ENCODE data around the gene SLC35E1. TPM values are rescaled to one million over a fixed set of nuclear protein-coding genes. Genes with fewer than 3 reads are reported as not detected.

The SLC35E1 gene
- polyA plus RNA-seq, 3 donors: 17.1 to 26.3 (median 19.9) TPM

DNA sequence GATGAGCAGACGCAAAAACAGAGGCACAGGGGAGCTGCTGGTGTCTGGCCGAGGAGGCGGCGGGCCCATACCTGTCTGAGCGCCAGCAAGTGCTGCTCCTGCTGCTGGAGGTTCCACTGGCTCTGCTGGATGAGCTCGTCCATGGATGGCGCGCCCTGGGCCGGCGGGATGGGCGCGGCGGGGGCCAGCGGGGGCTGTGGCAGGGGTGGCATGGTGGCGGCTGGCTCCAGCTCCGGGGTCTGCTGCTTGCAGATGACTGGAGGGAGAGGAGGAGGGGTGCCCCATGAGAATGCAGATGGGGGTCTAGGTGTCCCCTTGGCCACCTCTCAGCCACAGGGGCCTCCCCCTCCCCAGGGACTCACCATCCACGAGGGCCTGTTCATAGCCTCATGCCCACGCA, 36.8 kb downstream of the SLC35E1 start:
- H3K27ac ChIP-seq (ENCODE audit: low read depth, low read length): no peak overlapping the region
- 94 to 97% (median 96%) methylated on average over 11 to 18 of the region's 18 CpGs for WGBS, 3 donors

DNA sequence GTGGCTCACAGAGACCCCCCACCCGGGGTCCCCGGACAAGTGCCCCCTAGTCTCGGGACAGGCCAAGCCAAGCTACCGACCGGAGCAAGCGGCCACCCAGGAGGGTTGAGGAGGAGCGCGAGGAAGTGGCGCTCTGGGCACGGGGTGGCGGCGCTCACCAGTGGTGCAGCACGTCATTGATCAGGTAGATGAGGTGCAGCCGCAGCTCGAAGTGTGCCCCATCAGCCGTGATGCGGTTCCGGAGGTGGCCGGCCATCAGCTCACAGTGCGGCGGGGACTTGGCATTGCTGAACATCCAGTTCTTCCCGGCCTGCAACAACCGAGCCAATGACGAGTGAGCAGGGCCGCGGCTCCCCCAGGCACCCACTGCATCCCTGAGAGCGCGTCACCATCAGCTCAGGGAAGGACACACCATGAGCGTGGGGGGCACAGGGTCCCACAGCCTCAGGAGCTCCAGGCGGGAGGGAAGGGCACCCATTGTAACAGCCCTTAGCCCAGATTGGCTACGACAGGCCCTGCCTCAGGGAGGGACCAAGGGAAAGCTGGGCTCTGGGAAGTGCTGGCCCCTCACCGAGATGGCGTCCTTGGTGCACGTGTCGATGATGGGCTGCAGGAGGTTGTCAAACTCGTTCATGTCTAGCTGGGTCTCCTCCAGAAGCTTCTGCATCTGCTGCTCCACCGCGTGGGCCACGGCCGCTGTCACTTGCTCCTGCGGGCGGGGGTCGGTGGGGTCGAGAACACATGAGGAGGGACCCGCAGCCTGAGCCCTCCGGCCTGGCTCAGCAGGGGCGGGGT, 39.6 kb downstream of the SLC35E1 start:
- WGBS, 3 donors: 91 to 94% (median 94%) methylated on average over 47 of the region's 47 CpGs
- no peak overlapping the region for H3K27ac ChIP-seq (ENCODE audit: low read depth, low read length)

DNA sequence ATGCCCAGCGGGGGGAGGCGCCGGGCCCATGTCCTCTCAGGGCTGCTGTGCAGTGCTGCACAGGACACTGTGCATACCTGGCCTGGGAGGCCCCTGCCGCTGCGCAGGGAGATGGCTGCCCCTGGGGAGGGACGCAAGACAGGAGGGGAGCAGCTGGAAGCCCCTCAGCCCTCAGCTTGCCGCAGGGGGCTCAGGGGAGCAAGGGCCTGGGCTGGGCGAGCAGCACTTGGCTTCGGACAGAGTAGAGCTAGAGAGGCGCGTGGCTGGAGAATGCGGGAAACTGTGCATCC, 40.9 kb downstream of the SLC35E1 start:
- H3K27ac ChIP-seq (ENCODE audit: low read depth, low read length): no peak overlapping the region
- 96 to 97% (median 96%) methylated on average over 12 of the region's 12 CpGs for WGBS, 3 donors

DNA sequence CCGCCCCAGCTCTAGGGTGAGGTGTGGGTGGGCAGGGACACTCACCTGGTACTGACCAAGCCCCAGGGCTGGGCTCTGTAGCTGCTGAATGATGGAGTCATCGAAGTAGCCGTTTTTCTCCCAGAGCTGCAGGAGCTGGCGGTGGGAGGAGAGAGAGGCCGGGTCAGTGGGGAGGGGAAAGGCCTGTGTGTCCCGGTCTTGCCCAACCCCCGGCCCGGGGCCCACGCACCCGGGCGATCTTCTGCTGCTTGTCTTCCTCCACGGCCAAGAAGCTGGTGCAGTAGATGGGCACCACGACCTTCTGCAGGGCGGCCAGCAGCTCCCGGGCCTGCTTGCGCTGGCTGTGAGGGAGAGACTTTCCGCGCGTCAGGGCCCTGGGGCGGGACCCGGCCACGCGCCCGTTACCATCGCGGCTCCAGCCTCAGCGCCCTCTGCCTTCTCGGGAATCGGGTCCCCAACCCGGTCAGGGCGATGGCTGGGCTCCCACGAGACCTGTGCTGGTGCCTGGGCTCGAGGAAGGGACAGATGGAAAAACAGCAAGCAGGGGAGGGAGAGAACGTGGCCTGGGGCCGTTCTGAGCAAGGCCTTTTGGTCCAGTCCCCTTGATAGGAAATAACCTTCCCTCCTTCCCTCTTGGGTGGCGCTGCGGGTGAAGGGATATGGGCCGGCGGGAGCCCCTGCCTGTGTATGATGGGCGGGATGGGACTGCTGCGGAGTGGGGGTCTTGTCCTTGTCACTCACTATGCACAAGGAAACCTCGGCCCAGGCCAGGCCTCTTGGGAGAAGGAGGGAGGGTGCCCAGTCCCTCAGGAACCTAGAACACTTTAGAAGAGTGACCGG, 41.5 kb downstream of the SLC35E1 start:
- no peak overlapping the region for H3K27ac ChIP-seq (ENCODE audit: low read depth, low read length)
- WGBS, 3 donors: 91 to 95% (median 92%) methylated on average over 37 to 43 of the region's 43 CpGs

DNA sequence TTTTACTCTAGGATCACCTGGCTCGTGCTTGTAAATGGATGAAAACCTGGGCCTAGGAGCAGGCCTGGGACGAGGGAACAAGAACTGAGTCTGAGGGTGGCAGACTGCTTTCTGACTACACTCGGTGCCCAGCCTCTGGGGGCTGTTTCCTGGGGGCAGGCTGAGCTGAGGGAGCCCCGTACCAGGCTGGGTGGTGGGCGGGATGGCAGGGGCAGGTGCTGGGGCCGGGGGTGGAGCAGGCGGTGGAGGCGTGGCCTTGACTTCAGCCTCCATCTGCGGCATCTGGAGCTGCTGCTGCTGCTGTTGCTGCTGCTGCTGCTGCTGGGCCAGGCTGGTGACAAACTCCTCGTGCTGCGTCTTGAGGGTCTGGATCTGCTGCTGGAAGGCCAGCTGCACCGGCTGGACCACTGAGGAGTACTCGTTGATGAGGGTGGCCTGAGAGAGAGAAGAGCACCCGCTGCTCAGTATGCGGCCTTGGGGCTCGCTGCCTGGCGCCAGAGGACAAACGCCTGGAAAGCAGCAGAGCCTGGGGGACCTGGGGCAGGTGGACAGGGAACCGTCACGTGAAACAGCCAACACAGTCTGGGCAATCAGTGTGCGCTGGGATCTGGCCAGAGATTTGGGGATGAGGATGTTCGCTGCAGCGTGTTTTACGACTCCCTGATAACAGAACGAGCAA, 42.6 kb downstream of the SLC35E1 start:
- no peak overlapping the region for H3K27ac ChIP-seq (ENCODE audit: low read depth, low read length)
- 91 to 95% (median 92%) methylated on average over 23 to 25 of the region's 25 CpGs for WGBS, 3 donors

DNA sequence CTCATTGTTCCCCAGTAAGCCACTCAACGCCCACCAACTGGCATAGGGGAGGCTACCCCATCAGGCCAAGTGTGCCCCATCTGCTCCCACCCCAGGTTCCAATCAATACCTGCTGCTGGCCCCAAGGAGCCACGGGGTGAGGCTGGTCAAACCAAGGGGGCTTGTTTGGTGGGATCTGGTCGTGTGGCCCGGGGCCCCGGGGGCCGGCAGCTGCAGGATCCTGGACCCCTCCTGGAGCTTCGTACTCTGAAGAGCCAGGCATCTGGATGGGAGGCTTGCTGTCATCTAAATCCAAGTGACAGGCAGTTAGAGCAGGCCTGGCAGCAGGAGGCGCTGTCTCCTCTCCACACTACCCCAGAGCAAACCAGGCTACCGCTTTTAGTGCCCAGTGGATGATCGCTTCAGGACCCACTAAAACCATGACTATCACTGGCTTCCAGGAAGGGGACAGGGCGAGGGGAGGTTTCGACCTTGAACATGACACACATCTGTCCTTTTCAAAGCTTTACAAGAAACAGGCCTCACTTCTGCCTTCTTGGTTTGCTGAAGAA, 44.2 kb downstream of the SLC35E1 start:
- WGBS, 3 donors: 80 to 96% (median 89%) methylated on average over 12 of the region's 12 CpGs
- no peak overlapping the region for H3K27ac ChIP-seq (ENCODE audit: low read depth, low read length)

DNA sequence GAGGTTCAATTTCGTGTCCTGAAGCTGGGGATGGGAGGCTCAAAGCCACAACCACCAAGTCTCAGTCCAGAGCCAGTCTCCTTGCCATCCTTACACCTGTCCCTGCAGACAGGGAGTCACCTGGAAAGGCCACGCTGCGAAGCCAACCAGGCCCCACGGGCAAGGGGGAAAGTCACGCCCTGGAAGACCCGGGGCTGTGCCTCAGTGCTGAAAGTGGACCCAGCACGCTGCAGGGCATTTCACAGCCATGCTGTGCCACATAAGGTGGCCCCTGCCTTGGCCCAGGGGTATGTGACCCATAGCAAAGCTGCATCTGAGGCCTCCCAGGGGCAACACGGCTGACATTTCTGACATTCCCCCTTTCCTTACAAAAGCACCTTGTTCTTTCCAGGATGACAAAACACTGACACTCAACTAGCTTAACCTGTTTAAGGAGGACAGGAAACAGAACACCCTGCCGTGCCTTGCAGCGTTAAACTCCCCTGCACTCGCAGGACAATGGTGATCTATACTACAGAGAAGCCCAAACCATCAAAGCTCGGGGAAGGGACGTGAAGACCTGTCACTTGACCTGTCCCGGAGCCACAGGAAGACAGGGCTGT, 44.8 kb downstream of the SLC35E1 start:
- WGBS, 3 donors: 76 to 85% (median 83%) methylated on average over 14 of the region's 14 CpGs
- H3K27ac ChIP-seq (ENCODE audit: low read depth, low read length): no peak overlapping the region

DNA sequence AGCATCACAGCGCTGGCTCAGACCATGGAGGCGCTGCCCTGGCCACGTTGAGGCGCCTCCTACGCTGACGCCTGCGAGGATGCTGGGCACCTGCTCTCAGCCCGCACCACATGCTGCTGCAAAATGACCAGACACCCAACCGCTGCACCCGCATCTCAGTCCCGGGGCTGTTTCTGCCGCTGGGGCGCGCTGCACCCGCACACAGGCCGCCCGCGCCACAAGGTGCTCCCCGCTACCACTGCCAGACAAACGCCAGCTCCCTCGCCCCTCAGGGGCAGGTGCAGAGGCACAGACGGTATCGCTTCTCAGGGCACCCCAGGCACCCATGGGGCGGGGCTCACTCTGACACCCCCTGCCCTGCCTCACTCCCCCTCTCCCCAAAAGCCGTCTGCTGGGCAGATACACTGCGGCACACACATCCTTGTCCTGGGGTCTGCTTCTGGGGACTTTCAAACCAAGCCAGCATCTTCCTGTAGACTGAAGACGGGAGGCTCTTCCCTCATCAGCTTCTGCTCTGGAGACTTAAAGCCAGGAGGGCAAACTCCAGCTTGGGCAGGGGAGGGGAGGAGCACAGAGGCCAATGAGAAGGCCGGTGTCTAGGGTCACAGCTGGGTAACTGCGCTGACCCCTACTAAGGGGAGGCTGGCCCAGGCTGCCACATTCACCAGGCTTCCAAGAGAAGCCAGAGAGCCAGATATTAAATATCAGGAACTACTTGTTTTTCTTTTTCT, 46.3 kb downstream of the SLC35E1 start:
- H3K27ac ChIP-seq (ENCODE audit: low read depth, low read length): no peak overlapping the region
- WGBS, 3 donors: 96 to 99% (median 97%) methylated on average over 29 of the region's 29 CpGs

DNA sequence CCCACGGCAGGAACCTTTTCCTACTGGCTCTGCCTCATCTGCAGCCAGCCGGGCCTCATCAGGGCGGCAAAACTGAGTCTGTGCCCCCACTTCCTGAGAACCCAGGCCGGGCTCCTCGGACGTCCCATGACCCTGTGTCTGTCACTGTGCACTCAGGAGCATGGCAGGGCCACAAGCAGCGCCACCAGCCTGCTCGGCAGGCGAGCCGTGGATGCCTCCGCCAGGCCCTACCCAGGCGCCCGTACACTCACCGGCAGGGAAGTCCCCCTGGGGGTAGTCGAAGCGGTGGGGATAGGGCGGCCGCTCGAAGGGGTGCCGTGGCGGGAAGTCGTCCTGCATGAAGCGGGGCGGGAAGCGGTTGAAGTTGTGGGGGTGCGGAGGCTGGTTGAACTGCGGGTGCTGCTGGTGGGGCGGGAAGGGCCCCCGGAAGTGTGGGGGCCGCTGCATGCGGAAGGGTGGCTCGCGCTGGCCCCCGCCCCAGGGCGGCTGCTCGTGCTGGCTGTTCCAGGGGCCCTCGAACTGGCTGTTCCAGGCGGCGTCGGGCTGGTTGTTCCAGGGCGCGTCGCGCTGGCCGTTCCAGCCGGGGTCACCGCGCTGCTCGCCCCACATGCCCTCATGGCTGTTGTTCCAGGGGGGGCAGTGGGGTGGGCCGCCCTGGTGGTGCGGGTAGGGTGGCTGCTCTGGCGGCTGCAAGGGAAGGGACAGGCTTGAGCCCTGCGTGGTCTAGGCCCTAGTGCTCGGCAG, 47.1 kb downstream of the SLC35E1 start:
- WGBS, 3 donors: 96 to 97% (median 96%) methylated on average over 47 to 54 of the region's 54 CpGs
- H3K27ac ChIP-seq (ENCODE audit: low read depth, low read length): no peak overlapping the region

DNA sequence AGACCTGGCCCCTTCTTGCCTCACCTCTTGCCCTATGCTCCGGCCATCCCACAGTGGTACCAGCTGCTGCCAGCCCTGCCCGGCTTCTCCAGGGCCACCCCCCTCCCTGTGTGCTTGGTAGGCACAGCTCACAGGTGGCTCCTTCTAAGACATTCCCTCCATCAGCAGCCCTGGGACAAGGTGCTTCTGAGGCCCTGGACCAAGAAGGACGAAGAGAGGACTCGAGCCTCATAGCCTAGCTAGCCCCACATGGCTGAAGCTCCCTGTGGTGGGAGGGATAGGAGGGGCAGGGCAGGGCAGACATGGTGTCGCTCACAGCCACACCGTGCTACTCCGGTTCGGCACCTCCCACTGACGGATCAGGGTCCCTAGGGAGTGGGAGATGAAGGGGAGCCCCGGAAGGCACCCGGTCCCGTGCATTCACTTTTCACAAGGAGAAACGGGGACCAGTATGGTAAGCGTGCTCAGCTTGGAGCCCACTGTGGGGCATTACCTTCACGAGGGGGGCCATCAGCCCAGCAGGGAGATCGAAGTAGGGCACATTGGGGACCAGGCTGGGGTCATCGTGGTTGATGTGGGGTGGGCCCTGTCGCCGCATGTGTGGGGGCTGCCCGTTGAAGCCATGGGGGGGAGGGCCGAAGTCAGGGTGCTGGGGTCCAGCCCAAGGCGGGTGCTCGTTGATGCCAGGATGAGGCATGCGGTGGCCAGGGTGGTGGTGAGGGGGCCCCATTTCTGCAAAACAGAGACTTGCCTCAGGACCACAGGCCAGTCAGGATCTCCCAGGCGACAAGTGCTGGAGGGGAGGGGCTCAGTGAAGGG, 49.4 kb downstream of the SLC35E1 start:
- 88 to 95% (median 93%) methylated on average over 25 of the region's 25 CpGs for WGBS, 3 donors
- no peak overlapping the region for H3K27ac ChIP-seq (ENCODE audit: low read depth, low read length)

DNA sequence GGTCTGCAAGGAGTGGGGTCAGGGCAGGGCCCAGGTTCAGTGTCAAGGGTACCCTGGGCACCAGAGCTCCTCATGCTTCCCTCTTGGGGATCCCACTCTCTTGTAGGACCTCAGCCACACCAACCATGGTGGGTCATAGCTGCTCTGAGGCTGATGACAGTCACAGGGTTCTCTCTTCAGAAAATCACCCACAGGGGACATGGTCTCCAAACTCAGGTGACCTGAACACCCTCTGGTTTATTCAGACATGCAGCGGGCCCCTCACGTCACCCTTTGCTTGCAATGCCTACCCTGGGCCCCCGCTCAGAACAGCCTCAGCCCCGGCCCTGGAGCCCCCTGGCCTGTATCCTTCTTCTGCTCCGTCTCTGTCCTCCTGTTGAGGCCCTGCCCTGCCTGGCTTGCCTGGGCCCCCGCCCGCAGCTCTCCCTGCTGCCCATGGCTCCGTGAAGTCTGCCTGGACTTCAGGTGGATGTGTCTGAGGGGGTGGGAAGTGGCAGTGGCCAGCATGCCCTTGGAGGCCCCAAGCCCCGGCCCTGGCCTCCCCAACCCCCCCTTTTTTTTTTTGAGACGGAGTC, 50.4 kb downstream of the SLC35E1 start:
- 90 to 94% (median 91%) methylated on average over 9 to 10 of the region's 10 CpGs for WGBS, 3 donors
- no peak overlapping the region for H3K27ac ChIP-seq (ENCODE audit: low read depth, low read length)

DNA sequence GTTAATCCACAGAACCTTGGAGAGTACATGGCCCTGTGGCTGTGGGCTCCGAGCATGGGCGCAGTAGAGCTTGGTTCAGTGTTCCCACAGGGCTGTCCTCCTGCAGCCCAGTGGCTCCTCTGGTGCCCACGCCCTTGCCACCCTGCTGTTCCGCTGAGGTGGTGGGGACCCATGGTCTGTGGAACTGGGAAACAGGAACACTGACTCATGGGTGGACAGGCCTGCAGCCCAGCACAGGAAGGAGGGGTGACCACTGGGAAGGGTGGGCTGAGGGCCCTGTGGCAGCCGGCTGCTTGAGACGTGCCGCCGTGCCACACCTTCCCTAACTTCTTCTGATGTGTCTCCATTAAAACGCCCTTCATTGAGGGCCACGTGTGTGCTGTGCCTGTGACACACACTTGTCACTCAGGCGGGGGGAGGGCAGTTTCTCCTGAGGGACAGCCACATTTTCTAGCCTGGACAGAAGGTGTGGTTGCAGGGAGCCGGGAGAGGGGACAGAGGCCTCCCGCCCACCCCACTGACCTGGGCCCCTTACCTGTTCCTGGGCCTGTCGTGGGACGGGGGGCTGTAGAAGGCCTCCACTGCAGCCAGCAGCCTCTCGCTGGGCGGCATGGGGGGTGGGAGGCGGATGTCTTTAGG, 51.1 kb downstream of the SLC35E1 start:
- WGBS, 3 donors: 90 to 93% (median 91%) methylated on average over 17 to 18 of the region's 18 CpGs
- no peak overlapping the region for H3K27ac ChIP-seq (ENCODE audit: low read depth, low read length)

DNA sequence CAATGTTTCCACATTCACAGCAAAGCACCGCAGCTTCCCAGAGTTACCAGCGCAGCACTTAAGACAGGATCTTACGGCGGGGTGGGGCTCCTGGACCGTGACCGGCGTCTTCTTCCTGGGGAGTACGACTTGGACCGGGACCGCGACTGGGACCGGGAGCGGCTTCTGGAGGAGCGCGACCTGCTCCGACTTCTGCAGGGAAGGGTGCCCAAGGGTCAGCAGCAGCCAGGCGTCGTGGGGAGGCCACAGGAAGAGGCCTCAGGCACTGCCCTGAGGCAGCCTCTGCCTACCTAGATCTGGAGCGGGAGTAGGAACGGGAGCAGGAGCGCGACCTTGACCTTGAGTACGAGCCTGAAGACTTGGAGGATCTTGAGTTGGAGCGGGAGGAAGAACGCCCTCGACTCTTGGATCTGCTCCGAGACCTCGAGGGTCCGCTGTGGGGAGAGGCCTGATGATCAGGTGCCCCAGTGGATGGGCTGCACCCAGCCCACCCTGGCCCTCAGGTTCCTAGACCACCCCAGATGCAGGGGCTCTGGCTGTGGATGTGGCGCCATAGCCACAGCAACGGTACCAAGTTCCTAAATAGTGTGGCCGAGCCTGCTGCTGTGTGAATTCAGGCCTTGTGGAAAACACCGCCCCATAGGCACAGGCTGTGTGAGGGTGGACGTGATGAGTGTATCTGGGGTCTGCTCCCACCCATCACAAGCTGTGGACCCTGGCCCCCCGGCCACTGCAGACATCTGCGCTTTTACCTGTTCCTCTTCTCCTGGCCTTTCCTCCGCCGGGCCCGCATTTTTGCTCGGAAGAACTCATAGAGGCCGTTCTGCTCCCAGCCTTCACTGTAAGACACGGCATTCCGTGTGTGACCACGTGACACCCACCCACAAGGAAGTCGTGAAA, 51.9 kb downstream of the SLC35E1 start:
- WGBS, 3 donors: 91 to 92% (median 92%) methylated on average over 45 of the region's 45 CpGs
- no peak overlapping the region for H3K27ac ChIP-seq (ENCODE audit: low read depth, low read length)

DNA sequence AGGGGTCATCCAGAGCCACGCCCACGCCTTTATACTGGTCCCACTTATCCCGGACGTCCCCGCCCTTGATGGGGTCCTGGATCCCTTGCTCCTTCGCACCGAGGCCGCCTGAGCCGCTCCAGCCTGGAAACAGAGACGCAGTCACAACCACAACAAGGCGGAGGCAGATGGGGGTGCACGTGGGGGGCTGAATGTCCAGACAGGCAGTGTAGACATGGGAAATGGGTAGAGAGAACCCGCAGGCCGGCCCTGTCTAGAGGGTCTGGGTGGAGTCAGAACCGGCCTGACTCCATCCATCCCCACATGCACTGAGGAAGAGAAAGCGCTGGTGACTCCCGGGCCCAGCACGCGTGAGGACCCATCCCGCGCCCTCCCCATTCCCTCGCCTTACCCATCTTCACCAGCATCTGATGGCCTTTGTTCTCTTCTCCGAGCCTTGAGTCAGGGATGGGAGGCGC, 53.0 kb downstream of the SLC35E1 start:
- WGBS, 3 donors: 93 to 95% (median 93%) methylated on average over 24 of the region's 24 CpGs
- H3K27ac ChIP-seq (ENCODE audit: low read depth, low read length): no peak overlapping the region

All from adipose tissue (tissue), 3 donors.